K562 (cell line): ENCODE measurements around the gene ACTR3C. TPM values are rescaled to one million over a fixed set of nuclear protein-coding genes. Genes with fewer than 3 reads are reported as not detected.
A peak's percentile ranks its signal among the peaks of the same experiment; 100 is the strongest.

ENCODE experiments used
- CBX3 ChIP-seq, 2 experiments: IDR thresholded peaks; 1 replicate in 1 of 2; 2 replicates in 1 of 2; pipeline ENCODE4 v1.6.1; 2012; ENCODE audit warnings: inconsistent platforms in 2 of 2, low read length in 2 of 2, borderline replicate concordance in 1 of 2, control low read depth in 1 of 2
- CHCHD3 ChIP-seq: fragments of 250-450 bp; sonication (Bioruptor Pico); IDR thresholded peaks from 2 replicates; pipeline ENCODE4 v2.1.2; 2022; ENCODE audit warnings: mild to moderate bottlenecking
- CREM ChIP-seq: IDR thresholded peaks from 2 replicates; pipeline ENCODE4 v1.6.1; 2014; ENCODE audit warnings: antibody characterized with exemption, low read depth
- HNRNPK ChIP-seq: fragments of 200-400 bp; formaldehyde crosslinking; IDR thresholded peaks from one replicate; pipeline ENCODE4 v1.6.1; 2018; ENCODE audit warnings: mild to moderate bottlenecking, low read depth, low read length; ENCODE audit not compliant: poor library complexity, severe bottlenecking
- MYBL2 ChIP-seq, 2 experiments: fragments of 450-650 bp in 1 of 2; sonication (generic) in 1 of 2; formaldehyde crosslinking in 1 of 2; IDR thresholded peaks; 2 replicates each; pipeline versions ENCODE4 v1.6.1 to v1.8.1; 2017 to 2022; ENCODE audit warnings: borderline replicate concordance in 1 of 2, inconsistent platforms in 1 of 2, low read depth in 1 of 2, mild to moderate bottlenecking in 1 of 2, missing genetic modification reagents in 1 of 2, moderate library complexity in 1 of 2
- NCOR1 ChIP-seq: fragments of 450-650 bp; IDR thresholded peaks from 2 replicates; pipeline ENCODE4 v1.6.1; 2016; ENCODE audit warnings: mild to moderate bottlenecking, moderate library complexity
- NR2C1 ChIP-seq, 2 experiments: fragments of 450-650 bp; IDR thresholded peaks; 2 replicates each; pipeline ENCODE4 v1.6.1; 2017; ENCODE audit warnings: mild to moderate bottlenecking in 2 of 2, antibody characterized with exemption in 1 of 2, inconsistent platforms in 1 of 2, missing compliant biosample characterization in 1 of 2, missing genetic modification characterization in 1 of 2
- SMAD4 ChIP-seq: fragments of 250-450 bp; sonication (Bioruptor Pico); conservative IDR thresholded peaks from 2 replicates; pipeline ENCODE4 v1.8.0; 2021; ENCODE audit warnings: inconsistent platforms, mild to moderate bottlenecking, moderate library complexity
- SMARCA4 ChIP-seq: fragments of 450-650 bp; IDR thresholded peaks from 2 replicates; pipeline ENCODE4 v1.6.1; 2016
- ZBTB2 ChIP-seq: fragments of 450-650 bp; IDR thresholded peaks from 2 replicates; pipeline ENCODE4 v1.6.1; 2016; ENCODE audit warnings: antibody characterized with exemption
- polyA plus RNA-seq, 8 experiments: library from polyadenylated mRNA; depleted of rRNA in 4 of 8; stranded (reverse) in 5 of 8; unstranded in 3 of 8; fragments of >200 nt; fragmentation: Nextera tagmentation in 2 of 8; fragmentation: Illumina TruSeq in 1 of 8; extraction: Ambion mirVana in 2 of 8; extraction: Trizol in 1 of 8; gene quantifications; 2 replicates each; pipeline versions ENCODE4 v1.2.1 to v1.2.3, GENCODE V29; 2011 to 2014; ENCODE audit warnings: inconsistent platforms in 1 of 8, missing spikeins in 1 of 8
- total RNA-seq, 7 experiments: library from RNA; depleted of rRNA in 6 of 7; stranded (reverse); fragments of >200 nt in 6 of 7; fragmentation: Illumina TruSeq in 2 of 7; extraction: Trizol in 2 of 7; gene quantifications; 2 replicates each; pipeline versions ENCODE4 v1.2.1 to v1.2.3, GENCODE V29; 2011 to 2021; ENCODE audit warnings: low replicate concordance in 1 of 7
- TF ChIP-seq, protein P1 (sequence below), 2 experiments: fragments of 450-650 bp; IDR thresholded peaks; 2 replicates each; pipeline ENCODE4 v1.6.1; 2016; ENCODE audit warnings: mild to moderate bottlenecking in 2 of 2, borderline replicate concordance in 1 of 2, low read depth in 1 of 2, moderate library complexity in 1 of 2
- TF ChIP-seq, protein P2 (sequence below): fragments of 450-650 bp; formaldehyde crosslinking; IDR thresholded peaks from 2 replicates; pipeline ENCODE4 v1.4.0; 2020; ENCODE audit warnings: mild to moderate bottlenecking, moderate library complexity
- TF ChIP-seq, protein P3 (sequence below): IDR thresholded peaks from 3 replicates; pipeline ENCODE4 v1.6.1; 2011; ENCODE audit warnings: borderline replicate concordance, mild to moderate bottlenecking; ENCODE audit not compliant: insufficient read length, insufficient read depth

The ACTR3C gene
- total and polyA plus RNA-seq, 9 of the 15 experiments (the other 6 are each of a cell fraction or from before 2014, with no cell fraction given), result 9.0 to 35.4 (median 13.3) TPM

DNA sequence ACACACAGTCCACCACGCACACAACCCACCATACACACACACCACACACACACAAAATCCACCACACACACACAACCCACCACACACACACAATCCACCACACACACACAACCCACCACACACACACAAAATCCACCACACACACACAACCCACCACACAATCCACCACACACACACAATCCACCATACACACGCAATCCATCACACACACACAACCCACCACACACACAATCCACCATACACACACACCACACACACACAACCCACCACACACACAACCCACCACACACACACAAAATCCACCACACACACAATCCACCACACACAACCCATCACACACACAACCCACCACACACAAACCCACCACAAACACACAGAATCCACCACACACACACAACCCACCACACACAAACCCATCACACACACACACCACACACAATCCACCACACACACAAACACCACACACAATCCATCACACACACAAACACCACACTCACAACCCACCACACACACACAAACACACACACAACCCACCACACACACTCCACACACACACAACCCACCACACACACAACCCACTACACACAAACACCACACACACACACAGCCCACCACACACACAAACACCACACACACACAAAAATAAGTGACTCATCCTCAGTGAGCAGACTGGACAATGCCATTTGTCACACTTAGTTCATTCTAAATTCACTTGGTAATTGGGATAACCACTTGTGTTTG is 36.4 kb upstream of the ACTR3C start (continued):
- TF ChIP-seq, protein P1, sequence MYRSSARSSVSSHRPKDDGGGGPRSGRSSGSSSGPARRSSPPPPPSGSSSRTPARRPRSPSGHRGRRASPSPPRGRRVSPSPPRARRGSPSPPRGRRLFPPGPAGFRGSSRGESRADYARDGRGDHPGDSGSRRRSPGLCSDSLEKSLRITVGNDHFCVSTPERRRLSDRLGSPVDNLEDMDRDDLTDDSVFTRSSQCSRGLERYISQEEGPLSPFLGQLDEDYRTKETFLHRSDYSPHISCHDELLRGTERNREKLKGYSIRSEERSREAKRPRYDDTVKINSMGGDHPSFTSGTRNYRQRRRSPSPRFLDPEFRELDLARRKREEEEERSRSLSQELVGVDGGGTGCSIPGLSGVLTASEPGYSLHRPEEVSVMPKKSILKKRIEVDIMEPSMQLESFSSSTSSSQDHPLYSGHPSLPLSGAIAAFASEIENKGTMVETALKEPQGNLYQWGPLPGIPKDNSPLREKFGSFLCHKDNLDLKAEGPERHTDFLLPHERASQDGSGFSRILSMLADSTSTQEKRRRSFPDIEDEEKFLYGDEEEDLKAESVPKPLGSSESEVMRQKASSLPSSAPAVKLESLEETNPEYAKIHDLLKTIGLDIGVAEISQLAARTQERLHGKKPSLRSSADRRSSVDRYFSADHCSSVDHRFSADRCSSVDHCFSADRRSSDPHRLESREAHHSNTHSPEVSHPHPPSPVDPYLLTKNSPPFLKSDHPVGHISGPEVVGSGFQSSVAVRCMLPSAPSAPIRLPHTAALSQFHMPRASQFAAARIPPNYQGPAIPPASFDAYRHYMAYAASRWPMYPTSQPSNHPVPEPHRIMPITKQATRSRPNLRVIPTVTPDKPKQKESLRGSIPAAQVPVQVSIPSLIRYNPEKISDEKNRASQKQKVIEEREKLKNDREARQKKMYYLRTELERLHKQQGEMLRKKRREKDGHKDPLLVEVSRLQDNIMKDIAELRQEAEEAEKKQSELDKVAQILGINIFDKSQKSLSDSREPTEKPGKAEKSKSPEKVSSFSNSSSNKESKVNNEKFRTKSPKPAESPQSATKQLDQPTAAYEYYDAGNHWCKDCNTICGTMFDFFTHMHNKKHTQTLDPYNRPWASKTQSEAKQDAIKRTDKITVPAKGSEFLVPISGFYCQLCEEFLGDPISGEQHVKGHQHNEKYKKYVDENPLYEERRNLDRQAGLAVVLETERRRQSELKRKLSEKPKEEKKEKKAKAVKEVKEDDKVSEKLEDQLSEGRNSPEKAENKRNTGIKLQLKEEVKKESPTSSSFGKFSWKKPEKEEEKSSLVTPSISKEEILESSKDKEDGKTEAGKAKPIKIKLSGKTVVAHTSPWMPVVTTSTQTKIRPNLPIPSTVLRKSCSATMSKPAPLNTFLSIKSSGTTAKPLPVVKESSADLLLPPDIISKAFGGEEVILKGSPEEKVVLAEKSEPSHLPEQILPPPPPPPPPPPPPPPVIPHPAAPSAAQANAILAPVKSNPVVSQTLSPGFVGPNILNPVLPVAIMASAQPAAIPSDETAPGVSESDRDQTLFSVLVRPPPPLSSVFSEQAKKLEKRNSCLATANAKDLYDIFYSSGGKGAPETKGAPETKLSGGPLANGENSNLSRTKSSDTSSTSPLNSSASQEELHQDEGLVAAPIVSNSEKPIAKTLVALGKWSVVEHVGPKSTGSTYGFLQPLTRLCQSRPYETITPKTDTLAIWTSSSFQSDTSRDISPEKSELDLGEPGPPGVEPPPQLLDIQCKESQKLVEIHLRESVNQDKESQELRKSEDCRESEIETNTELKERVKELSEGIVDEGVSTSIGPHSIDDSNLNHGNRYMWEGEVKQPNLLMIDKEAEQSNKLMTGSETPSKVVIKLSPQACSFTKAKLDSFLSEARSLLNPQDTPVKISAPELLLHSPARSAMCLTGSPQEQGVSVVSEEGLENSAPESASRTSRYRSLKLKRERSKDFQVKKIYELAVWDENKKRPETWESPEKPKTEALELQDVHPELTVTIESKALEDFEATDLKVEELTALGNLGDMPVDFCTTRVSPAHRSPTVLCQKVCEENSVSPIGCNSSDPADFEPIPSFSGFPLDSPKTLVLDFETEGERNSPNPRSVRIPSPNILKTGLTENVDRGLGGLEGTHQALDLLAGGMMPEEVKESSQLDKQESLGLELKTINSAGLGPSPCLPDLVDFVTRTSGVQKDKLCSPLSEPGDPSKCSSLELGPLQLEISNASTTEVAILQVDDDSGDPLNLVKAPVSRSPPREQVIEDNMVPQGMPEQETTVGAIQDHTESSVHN (IDR thresholded peaks at IDR 0.05; ENCODE audit: borderline replicate concordance in 1 of 2, low read depth in 1 of 2), result no peak
- TF ChIP-seq CHCHD3, result no peak
- TF ChIP-seq, protein P2, sequence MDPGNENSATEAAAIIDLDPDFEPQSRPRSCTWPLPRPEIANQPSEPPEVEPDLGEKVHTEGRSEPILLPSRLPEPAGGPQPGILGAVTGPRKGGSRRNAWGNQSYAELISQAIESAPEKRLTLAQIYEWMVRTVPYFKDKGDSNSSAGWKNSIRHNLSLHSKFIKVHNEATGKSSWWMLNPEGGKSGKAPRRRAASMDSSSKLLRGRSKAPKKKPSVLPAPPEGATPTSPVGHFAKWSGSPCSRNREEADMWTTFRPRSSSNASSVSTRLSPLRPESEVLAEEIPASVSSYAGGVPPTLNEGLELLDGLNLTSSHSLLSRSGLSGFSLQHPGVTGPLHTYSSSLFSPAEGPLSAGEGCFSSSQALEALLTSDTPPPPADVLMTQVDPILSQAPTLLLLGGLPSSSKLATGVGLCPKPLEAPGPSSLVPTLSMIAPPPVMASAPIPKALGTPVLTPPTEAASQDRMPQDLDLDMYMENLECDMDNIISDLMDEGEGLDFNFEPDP (CRISPR knock-in tag), result no peak
- TF ChIP-seq, protein P3, sequence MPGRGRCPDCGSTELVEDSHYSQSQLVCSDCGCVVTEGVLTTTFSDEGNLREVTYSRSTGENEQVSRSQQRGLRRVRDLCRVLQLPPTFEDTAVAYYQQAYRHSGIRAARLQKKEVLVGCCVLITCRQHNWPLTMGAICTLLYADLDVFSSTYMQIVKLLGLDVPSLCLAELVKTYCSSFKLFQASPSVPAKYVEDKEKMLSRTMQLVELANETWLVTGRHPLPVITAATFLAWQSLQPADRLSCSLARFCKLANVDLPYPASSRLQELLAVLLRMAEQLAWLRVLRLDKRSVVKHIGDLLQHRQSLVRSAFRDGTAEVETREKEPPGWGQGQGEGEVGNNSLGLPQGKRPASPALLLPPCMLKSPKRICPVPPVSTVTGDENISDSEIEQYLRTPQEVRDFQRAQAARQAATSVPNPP, result no peak
- TF ChIP-seq ZBTB2, result peak; percentile 70; the same call in 1 of the 2 replicates
- no peak for TF ChIP-seq HNRNPK
- peak; percentile 39; the same call in 1 of the 2 replicates for TF ChIP-seq NR2C1 (IDR thresholded peaks at IDR 0.05)
- no peak for TF ChIP-seq NR2C1 (tag; IDR thresholded peaks at IDR 0.05)
- TF ChIP-seq CREM, result no peak
- peak; percentile 36; the same call in 1 of the 2 replicates for TF ChIP-seq MYBL2 (IDR thresholded peaks at IDR 0.05; ENCODE audit: low read depth)
- TF ChIP-seq MYBL2 (CRISPR knock-in tag; IDR thresholded peaks at IDR 0.05; ENCODE audit: borderline replicate concordance), result no peak
- peak in 1 of 2 experiments; percentile 20; a peak in 1 of 3 replicates for TF ChIP-seq CBX3 (IDR thresholded peaks at IDR 0.05; ENCODE audit: borderline replicate concordance in 1 of 2, low read length in 2 of 2)
- no peak for TF ChIP-seq SMAD4
- TF ChIP-seq SMARCA4, result no peak
- 0 out of 2 replicates have a peak, but pooled peaks have one; percentile 7 for TF ChIP-seq NCOR1
